Measurements from ENCODE around the gene MTUS2.

DNA sequence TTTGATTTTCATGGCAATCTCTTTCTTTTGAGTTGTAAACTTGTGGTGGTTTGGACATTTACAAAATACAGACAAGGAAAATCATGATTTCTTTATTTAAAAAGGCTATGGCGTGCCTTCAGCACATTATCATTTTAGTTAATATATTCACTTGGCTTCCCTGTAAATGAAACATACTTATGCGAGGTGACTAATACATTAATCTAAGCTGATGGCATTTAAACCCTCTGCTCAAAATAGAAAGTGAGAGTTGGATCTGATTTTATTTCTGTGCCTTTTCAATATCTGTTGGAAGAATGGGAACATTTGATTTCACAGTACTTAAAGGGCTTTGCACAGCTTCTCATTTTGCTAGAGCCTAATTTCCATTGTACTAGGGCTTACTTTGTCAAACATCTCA, 289.8 kb downstream of the MTUS2 start:
- TF ChIP-seq, protein P1, sequence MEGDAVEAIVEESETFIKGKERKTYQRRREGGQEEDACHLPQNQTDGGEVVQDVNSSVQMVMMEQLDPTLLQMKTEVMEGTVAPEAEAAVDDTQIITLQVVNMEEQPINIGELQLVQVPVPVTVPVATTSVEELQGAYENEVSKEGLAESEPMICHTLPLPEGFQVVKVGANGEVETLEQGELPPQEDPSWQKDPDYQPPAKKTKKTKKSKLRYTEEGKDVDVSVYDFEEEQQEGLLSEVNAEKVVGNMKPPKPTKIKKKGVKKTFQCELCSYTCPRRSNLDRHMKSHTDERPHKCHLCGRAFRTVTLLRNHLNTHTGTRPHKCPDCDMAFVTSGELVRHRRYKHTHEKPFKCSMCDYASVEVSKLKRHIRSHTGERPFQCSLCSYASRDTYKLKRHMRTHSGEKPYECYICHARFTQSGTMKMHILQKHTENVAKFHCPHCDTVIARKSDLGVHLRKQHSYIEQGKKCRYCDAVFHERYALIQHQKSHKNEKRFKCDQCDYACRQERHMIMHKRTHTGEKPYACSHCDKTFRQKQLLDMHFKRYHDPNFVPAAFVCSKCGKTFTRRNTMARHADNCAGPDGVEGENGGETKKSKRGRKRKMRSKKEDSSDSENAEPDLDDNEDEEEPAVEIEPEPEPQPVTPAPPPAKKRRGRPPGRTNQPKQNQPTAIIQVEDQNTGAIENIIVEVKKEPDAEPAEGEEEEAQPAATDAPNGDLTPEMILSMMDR (IDR thresholded peaks at IDR 0.05): no peak
- TF ChIP-seq POLR2A (IDR thresholded peaks at IDR 0.05): no peak
- no peak for TF ChIP-seq EP300 (IDR thresholded peaks at IDR 0.05; ENCODE audit: low read depth)
- no peak for TF ChIP-seq POLR2AphosphoS5 (IDR thresholded peaks at IDR 0.05)
